ENCODE data around the gene LAMA3. TPM values are rescaled to one million over a fixed set of nuclear protein-coding genes. Genes with fewer than 3 reads are reported as not detected.

Gene LAMA3
- total and polyA plus RNA-seq, 2 donors (not counting 3 experiments of a cell fraction or from before 2014, with no cell fraction given), result 2.6 to 12.3 TPM

DNA sequence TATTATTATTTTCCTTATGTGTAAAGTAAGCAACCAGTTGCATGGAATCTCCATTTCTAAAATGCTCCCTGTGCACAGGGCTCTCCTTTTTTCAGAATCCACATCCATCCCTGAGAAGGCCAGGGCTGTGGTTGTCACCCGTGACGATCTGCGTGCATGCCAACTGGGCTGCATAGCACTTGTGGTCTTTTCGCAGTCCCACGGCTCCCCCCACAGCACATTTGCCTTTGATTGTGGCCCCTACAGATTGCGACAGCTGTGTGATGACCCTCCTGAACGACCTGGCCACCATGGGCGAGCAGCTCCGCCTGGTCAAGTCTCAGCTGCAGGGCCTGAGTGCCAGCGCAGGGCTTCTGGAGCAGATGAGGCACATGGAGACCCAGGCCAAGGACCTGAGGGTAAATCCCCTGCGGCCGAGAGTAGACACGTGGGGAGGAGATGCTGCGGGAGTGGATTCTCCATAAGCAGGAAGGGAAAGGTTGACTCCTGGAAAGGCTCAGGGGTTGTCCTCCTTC lies 205.5 kb downstream of the LAMA3 start:
- Histone ChIP-seq H3K79me2 (ENCODE audit: control insufficient read depth, insufficient read depth, low read length) (no peaks in the 10 kb centered on the region), H3K36me3 (ENCODE audit: control insufficient read depth in 2 of 2, extremely low read depth in 1 of 2, insufficient read depth in 2 of 2, low read length in 2 of 2) (no peaks in the 10 kb centered on the region), H3K4me3 (replicated peaks in 1 of 3; ENCODE audit: insufficient read depth in 1 of 3, low read depth in 1 of 3, low read length in 3 of 3) (no peak overlapping the region), H3K27me3 (ENCODE audit: control insufficient read depth in 2 of 2, insufficient read depth in 2 of 2, low read length in 2 of 2) (no peaks in the 10 kb centered on the region), H3K9ac (replicated peaks; ENCODE audit: extremely low read depth, insufficient read depth, low read length) (no peak overlapping the region), H3K4me1 (ENCODE audit: control insufficient read depth, extremely low read depth, insufficient read depth, low read length) (no peaks in the 10 kb centered on the region), H3K4me2 (ENCODE audit: insufficient read depth, low read length) (no peak overlapping the region), H3K9me1 (replicated peaks; ENCODE audit: control insufficient read depth, extremely low read depth, insufficient read depth, low read length) (no peaks in the 10 kb centered on the region), H3K27ac (ENCODE audit: insufficient read depth, low read depth, low read length) (no peak overlapping the region), H2AFZ (ENCODE audit: low read depth, low read length) (no peak overlapping the region), H4K20me1 (replicated peaks; ENCODE audit: control insufficient read depth, extremely low read depth, insufficient read depth, low read length) (no peaks in the 10 kb centered on the region), H3K9me3 (replicated peaks; ENCODE audit: control insufficient read depth, insufficient read depth, low read length) (no peaks in the 10 kb centered on the region)
- dilution Hi-C loops (cut with MboI; ENCODE audit: extremely low pct_ligation_motif_present, low sequenced_read_pairs) (no loop called here), intact Hi-C loops (cut with micrococcal nuclease) (no loop called here)
- FAIRE-seq (no peak), DNase-seq (ENCODE audit: low read depth, low spot score) (no peak)
- BruUV-seq (replicated peaks), result no TSS peak
- ChIA-PET POLR2A (no interaction called here), CTCF (no interaction called here)
- TF ChIP-seq, protein P1, sequence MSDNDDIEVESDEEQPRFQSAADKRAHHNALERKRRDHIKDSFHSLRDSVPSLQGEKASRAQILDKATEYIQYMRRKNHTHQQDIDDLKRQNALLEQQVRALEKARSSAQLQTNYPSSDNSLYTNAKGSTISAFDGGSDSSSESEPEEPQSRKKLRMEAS (IDR thresholded peaks at IDR 0.05; ENCODE audit: insufficient read depth, insufficient read length), result no peak
- TF ChIP-seq EZH2 (IDR thresholded peaks at IDR 0.05; ENCODE audit: borderline replicate concordance, low read depth, low read length, severe bottlenecking) (no peak), GATA2 (IDR thresholded peaks at IDR 0.05; ENCODE audit: insufficient read depth, insufficient read length, low read depth, low read length) (no peak), POLR2AphosphoS5 (IDR thresholded peaks at IDR 0.05; ENCODE audit: insufficient read depth, low read depth, low read length) (no peak), MYC (IDR thresholded peaks at IDR 0.05; ENCODE audit: low read depth, low read length) (no peak), POLR2A (IDR thresholded peaks at IDR 0.05; ENCODE audit: low read depth, low read length) (no peak)
- TF ChIP-seq, protein P2, sequence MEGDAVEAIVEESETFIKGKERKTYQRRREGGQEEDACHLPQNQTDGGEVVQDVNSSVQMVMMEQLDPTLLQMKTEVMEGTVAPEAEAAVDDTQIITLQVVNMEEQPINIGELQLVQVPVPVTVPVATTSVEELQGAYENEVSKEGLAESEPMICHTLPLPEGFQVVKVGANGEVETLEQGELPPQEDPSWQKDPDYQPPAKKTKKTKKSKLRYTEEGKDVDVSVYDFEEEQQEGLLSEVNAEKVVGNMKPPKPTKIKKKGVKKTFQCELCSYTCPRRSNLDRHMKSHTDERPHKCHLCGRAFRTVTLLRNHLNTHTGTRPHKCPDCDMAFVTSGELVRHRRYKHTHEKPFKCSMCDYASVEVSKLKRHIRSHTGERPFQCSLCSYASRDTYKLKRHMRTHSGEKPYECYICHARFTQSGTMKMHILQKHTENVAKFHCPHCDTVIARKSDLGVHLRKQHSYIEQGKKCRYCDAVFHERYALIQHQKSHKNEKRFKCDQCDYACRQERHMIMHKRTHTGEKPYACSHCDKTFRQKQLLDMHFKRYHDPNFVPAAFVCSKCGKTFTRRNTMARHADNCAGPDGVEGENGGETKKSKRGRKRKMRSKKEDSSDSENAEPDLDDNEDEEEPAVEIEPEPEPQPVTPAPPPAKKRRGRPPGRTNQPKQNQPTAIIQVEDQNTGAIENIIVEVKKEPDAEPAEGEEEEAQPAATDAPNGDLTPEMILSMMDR (IDR thresholded peaks at IDR 0.05; ENCODE audit: extremely low read depth in 1 of 2, insufficient read depth in 1 of 2, low read depth in 1 of 2, low read length in 2 of 2), result no peak

Measured in endothelial cell of umbilical vein (primary cell).